DND-41 (cell line): ENCODE measurements around the gene HPRT1.

Source experiments
- CTCF ChIP-seq: IDR thresholded peaks from 2 replicates; pipeline ENCODE4 v1.5.1; 2012; ENCODE audit warnings: borderline replicate concordance, low read length, moderate library complexity, mild to moderate bottlenecking; ENCODE audit not compliant: poor library complexity, severe bottlenecking; ENCODE audit errors: extremely low read depth
- EZH2 ChIP-seq: IDR thresholded peaks from 3 replicates; pipeline ENCODE4 v1.6.1; 2012; ENCODE audit warnings: borderline replicate concordance, low read depth, mild to moderate bottlenecking, moderate library complexity, low read length, inconsistent platforms; ENCODE audit not compliant: severe bottlenecking

- TF ChIP-seq EZH2 (no peak), CTCF (no peak)
These were observed 16.9 kb upstream of the HPRT1 start for GRCh38 chrX:134443020-134443419.
